GM21723 (cell line): ENCODE measurements around the gene NRCAM.
"Not testable (repeated sequence)": the region's sequence is repeated elsewhere in the genome, so short reads cannot be mapped to it uniquely, and the experiment has no call there.

Experiments
- ATAC-seq: cut with Tn5 transposase; IDR thresholded peaks from one replicate; pipeline ENCODE4 v1.9.1; 2021; ENCODE audit warnings: mild to moderate bottlenecking, moderate library complexity; ENCODE audit not compliant: unreplicated experiment

The NRCAM gene

DNA sequence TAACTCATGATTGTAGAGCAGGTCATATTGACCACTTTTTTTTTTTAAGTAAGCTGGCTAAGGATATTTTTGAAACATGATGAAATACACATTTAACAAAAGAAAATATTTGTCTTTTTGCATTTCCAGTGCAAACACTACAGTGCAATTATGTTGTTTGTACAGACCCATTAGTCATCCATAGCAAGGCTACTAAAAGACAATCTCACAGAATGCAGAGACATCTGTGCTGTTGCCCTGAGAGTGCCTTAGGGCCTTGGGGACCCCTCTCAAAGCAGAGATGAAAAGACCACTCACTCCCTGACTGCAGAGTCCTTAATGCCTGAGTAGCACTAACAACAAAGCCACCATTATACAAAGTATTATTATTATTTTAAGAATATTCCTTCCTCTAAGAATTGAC lies 104.5 kb downstream of the NRCAM start:
- no peak for ATAC-seq

DNA sequence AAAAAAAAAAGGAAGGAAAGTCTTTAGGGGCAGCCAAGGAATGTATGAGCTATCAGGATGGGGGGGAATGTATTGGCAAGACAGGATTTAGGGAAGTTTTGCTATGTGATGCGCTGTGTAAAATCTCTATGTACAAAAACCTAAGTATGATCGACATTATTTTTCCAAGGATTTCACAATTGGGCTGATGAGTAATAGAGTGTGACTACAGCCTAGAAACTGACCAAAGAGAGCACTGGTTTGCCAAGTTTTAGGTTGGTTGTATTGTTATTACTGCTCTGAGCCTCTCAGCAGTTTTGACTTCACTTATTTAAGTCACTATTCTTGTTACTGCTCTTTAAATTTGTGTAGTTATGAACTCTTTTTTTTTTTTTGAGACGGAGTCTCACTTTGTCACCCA lies 107.3 kb downstream of the NRCAM start:
- no peak for ATAC-seq

- no peak for ATAC-seq
Observed at GRCh38 chr7:108347616-108348015, 108.6 kb downstream of the NRCAM start.

DNA sequence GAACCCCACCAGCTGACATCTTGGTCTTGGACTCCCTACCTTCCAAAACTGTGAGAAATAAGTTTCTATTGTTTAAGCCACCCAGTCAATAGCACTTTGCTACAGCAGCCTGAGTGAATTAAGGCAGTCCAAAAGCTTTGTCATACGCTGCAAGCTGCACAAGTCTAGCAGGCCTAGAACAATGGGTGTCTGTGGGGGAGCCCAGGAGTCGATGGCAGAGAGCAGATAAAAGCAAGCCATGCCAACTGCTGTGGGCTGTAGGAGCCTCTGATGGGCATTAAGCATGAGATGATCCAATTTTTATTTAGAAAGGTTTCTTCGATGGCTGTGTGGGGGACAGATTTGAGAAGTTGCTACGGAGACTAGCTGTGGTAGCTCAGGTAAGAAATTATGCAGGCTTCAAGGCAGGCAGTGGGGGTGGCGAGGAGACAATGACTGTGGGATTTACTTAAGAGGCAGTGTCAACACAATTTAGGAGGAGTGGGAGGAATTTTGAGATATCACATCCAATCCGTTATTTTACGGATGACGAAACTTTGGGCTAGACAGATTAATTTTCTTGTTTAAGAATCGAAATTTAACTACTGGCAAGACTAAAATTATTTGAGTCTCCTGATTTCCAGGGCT lies 110.4 kb downstream of the NRCAM start:
- ATAC-seq, result no peak

DNA sequence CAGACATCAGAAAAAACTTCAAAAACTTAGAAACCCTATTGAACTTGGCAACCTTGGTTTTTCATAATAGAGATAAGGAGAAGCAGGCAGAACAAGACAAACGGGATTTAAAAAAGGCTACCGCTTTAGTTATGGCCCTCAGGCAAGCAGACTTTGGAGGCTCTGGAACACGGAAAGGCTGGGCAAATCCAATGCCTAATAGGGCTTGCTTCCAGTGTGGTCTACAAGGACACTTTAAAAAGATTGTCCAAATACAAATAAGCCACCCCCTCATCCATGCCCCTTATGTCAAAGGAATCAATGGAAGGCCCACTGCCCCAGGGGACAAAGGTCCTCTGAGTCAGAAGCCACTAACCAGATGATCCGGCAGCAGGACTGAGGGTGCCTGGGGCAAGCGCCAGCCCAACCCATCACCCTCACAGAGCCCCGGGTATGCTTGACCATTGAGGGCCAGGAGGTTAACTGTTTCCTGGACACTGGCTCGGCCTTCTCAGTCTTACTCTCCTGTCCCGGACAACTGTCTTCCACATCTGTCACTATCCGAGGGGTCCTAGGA lies 115.3 kb downstream of the NRCAM start:
- no peak for ATAC-seq

DNA sequence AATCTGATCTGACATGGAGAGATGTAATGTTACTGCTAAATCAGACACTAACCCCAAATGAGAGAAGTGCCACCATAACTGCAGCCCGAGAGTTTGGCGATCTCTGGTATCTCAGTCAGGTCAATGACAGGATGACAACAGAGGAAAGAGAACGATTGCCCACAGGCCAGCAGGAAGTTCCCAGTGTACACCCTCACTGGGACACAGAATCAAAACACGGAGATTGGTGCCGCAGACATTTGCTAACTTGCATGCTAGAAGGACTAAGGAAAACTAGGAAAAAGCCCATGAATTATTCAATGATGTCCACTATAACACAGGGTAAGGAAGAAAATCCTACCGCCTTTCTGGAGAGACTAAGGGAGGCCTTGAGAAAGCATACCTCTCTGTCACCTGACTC lies 115.8 kb downstream of the NRCAM start:
- ATAC-seq, result not testable (repeated sequence)

DNA sequence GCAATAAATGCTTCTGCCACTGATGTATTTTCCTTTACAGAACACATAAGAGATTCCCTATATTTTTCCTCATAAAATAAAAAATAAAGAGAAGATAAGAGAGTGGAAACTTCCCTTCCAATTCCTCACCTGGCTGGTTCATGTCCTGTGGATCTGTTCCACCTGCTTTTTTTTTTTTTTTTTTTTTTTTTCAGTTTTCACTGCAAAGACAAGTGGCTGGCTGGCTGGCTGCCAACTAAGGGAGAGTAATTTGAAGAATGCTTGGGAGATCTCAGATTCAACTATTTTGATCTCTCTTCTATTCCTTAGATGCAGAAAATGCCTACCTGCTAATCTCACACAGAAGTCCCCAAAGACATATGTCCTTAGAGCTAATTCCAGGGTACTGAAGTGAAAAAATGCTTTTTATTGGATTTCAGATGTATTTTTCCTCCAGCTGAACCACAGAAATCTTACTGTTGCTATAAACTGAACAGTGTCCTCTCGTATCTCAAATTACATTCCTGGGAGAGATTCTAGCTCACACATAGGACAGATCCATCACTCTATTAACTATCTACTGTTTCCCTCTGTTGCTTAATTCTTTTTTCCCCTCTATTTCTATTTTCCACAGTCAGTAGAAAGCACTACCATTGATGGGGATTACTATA lies 120.8 kb downstream of the NRCAM start:
- no peak for ATAC-seq

- ATAC-seq, result no peak
Observed at GRCh38 chr7:108332937-108333336, 123.3 kb downstream of the NRCAM start.

- no peak for ATAC-seq
Observed at GRCh38 chr7:108331971-108332370, 124.3 kb downstream of the NRCAM start.

DNA sequence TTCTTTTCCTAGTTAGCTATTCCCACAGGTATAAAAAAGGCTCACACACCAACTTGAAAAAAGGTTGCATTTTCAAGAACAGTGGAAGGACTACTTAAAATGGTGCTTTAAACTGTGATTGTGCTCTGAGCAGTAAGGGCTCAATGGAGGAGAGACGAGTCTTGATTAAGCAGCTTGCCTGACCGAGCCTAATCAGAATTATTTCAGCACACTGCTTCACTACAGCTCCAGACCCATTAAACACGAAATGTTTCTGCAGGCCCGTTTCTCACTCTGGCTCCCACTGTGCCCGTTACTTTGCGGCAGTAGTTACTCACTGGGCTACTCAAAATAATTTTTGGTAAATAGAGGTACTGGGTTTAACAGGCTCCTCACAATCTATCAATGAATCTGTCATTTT lies 126.0 kb downstream of the NRCAM start:
- ATAC-seq, result no peak

GRCh38 chr7:108329514-108329913 lies 126.7 kb downstream of the NRCAM start:
- ATAC-seq, result no peak

- peak; percentile 92 for ATAC-seq
Observed at GRCh38 chr7:108328174-108328651, 128.0 kb downstream of the NRCAM start.

DNA sequence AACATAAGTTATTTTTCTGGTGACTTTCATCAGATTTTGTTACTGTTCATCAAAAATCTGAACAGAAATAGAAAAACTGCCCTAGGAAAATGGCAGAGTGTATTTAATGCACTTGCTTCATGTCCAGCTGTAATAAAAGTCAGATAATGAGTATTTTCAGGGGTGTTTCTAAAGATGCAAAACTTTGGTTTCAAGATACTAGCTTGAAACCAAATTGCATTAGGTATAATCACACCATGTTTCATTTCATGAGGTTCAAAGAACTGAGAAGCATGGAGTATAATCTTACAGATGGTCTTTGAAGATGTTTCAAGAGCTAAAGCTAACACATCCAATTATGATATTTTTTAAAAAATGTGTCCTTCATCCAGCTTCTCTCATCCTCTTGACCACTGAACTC lies 128.9 kb downstream of the NRCAM start:
- peak; percentile 60 for ATAC-seq

DNA sequence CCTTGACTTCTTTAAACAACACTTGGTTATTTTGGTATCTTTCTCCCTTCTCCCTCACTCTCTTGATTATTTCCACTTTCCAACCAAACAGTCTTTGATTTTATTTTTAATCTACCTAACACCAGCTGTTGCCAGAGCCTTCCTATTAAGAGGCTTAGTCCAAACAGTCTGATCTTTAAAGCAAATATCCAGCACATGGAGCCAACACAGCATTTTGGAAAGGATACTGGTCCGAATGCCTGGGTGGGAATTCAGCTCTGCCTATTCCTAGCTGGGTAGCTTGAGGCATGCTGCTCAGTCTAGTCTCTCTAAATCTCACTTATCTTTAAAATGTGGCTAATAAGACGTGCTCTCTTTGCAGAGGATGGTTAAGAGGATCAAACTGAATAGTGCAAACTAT lies 129.3 kb downstream of the NRCAM start:
- no peak for ATAC-seq

DNA sequence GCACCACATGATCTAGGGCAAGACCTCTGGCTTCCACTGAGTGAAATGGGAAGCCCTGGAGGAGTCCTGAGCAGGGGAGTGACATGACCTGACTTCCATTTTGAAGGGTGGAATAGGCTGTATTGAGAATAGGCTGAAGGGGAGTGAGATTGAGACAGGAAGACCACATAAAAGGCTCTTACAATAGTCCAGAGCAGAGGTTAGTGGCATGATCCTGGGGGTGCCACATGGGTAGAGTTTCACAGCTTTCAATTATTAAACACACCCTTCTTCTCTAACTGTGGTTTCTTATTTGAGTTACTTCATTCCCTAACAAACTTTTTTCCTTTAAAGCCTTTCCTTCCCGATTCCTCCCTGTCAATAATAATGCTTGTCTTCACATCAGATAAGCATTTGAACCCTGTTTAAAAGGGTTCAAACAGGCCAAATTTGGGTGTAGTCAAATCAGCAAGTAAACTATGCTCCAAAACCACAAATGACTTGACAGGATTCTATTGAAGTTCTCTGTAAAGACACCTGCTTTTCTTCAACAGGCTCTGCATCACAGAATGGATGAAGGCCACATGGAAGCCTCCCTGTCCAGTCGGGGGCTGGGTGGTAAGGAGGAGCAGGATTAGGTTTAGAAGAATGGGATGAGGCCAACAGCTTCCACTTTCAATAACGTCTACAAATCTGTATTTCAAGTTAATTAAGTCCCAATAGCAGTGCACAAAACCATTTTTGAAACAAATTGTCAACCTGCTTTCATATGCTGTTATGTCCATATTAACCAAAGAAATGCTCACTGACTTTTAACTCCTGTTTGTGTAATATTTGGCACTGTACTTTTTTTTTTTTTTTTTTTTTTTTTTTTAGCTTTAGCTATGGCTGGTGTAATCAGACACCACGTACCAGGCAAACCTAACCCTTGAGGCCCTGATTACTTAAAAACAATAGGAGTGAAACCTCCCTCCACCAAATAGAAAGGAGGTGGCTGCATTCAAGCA lies 131.9 kb downstream of the NRCAM start:
- no peak for ATAC-seq

GRCh38 chr7:108322925-108323832 lies 133.1 kb downstream of the NRCAM start:
- no peak for ATAC-seq

DNA sequence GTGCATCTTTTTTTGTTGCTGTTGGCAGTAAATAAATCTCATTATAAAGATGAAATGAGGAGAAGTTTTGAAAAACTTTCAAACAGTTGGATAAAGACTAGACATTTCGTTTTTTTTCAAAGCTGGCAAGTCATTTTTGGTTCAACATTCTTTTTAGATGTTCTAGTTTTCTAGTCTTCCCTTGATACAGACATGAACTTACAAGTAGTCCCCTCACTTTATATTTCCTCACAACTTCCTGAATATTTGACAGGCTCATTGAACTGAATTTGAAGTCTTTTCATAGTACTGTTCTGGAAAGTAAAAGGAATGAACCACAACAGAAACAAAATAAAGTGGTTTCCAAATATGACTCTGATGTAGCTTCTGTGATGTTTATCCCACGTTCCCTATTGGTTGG lies 134.2 kb downstream of the NRCAM start:
- no peak for ATAC-seq

DNA sequence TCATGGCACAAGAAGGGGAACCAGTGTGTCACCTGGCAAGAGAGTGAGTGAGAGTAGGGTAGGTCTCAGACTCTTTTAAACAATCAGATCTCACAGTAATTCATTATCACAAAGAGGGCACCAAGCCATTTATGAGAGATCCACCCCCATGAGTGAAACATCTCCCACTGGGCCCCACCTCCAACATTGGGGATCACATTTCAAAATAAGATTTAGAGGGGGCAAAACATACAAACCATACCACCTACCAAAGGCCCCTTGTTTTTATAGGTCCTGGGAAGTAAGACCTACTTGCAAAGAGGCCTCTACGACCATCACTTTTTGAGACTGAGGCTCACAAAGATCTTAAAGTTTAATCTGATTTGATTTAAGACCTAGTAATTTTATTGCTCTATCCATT lies 134.9 kb downstream of the NRCAM start:
- ATAC-seq, result no peak

- ATAC-seq, result no peak
Observed at GRCh38 chr7:108316708-108317107, 139.5 kb downstream of the NRCAM start.

- ATAC-seq, result no peak
Observed at GRCh38 chr7:108314551-108314950, 141.7 kb downstream of the NRCAM start.
